Keratinocyte (primary cell): Measurements from ENCODE around the gene MAP7.

ENCODE experiments used
- EZH2 ChIP-seq: IDR thresholded peaks from one replicate; pipeline ENCODE4 v1.6.1; 2012; ENCODE audit warnings: inconsistent platforms, mild to moderate bottlenecking, low read length, moderate library complexity
- TF ChIP-seq, protein P1 (sequence below), 3 experiments: IDR thresholded peaks in 1 of 3; conservative IDR thresholded peaks in 1 of 3; optimal IDR thresholded peaks in 1 of 3; 2 replicates in 2 of 3; 3 replicates in 1 of 3; pipeline versions ENCODE3 to v1.5.1; 2011; ENCODE audit warnings: low read length in 3 of 3, mild to moderate bottlenecking in 3 of 3, moderate library complexity in 2 of 3, control low read depth in 1 of 3, inconsistent platforms in 1 of 3; ENCODE audit not compliant: insufficient read depth in 2 of 3; ENCODE audit errors: extremely low read depth in 1 of 3

DNA sequence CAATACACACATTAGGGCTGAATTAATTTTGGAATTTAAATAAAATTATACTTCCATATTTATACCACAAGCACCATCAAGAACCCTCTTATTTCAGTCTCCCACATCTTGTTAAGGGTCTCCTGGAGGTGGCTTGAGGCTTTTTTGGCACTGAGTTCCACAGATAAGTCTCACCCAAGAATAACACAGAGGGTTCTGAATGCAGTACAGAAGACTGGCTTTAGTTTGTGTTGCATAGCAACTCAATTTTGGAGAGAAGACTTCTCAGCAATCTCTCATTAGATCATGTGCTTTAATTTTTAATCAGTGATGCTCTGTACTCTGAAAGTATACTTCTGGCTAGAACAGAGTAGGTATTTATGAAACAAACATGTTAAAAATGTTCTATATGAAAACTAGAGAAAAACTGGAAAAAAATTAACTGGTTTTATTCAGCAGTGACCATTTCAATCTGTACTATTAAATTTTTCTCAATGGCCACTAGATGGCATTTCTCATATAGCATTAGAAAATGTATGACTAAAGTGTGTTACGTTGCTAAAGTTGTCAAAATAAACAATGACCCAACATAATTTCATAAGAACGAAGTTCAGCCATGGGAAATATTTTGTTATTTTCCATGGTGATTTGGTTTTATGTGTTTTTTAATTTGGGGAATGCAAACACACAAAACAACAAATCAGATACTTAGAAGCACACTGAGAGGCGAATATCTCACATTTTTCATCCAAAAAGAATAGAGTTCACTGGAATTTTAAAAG is 32.7 kb upstream of the MAP7 start:
- TF ChIP-seq, protein P1, sequence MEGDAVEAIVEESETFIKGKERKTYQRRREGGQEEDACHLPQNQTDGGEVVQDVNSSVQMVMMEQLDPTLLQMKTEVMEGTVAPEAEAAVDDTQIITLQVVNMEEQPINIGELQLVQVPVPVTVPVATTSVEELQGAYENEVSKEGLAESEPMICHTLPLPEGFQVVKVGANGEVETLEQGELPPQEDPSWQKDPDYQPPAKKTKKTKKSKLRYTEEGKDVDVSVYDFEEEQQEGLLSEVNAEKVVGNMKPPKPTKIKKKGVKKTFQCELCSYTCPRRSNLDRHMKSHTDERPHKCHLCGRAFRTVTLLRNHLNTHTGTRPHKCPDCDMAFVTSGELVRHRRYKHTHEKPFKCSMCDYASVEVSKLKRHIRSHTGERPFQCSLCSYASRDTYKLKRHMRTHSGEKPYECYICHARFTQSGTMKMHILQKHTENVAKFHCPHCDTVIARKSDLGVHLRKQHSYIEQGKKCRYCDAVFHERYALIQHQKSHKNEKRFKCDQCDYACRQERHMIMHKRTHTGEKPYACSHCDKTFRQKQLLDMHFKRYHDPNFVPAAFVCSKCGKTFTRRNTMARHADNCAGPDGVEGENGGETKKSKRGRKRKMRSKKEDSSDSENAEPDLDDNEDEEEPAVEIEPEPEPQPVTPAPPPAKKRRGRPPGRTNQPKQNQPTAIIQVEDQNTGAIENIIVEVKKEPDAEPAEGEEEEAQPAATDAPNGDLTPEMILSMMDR (optimal IDR thresholded peaks at IDR 0.05 in 1 of 3, IDR thresholded peaks at IDR 0.05 in 1 of 3, conservative IDR thresholded peaks at IDR 0.05 in 1 of 3; ENCODE audit: extremely low read depth in 1 of 3, insufficient read depth in 2 of 3, low read length in 3 of 3): peak in 2 of 3 experiments; percentile 21 to 45
- TF ChIP-seq EZH2: no peak
